ENCODE results near the gene ITPR1.

ITPR1 gene

DNA sequence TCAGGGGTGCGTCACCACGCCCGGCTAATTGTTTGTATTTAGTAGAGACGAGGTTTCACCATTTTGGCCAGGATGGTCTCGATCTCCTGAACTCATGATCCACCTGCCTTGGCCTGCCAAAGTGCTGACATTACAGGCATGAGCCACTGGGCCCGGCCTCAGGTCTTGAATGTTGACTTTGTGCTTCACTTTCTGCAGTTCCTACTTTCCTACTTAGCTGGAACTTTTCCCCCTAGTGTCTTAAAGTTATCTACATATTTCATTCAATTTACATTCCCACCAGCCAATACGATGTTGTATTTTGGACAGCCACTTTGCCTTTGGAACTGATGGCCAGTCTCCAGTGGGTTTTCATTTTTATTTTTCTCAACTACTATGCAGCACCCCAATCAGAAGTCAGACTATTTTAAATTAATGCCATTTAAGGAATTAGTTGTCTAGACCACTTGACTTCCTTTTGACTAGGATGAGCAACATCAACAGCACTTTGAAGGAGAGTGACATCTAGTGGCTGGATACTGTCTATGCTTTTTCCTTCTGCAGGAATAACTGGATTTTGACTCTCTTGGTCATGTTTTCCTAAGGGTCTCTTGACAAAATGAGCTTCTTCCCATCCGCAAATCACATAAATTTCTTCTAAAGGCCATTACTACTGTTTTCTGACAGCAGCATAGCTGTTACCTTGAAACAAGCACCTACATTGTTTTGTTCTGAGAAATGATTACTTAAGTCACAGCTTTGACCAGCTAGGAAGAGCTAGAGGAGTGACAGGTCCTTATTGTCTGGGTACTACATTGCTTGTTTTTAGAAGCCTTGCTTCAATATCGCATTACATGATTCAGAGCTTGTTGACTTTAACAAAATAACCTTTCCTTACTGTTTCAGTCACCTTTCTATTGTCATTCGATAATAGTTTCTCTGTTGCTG lies 140.2 kb downstream of the ITPR1 start:
- in situ Hi-C loops (cut with MboI; ENCODE audit: low sequenced_read_pairs) = no loop called here

DNA sequence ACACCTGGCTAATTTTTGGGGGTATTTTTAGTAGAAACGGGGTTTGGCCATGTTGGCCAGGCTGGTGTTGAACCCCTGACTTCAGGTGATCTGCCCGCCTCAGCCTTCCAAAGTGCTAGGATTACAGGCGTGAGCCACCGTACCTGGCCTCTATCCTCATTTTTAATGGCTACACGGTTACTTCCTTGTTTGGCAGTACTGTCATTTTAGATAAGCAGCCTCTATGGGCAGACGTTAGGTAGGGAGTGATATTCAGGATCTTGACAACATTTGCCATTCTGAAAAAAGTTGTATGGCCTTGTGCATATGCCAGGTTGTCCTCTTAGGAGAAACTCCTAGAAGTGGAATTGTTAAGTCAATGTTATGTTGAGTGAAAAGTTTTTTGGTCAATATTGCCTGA lies 141.7 kb downstream of the ITPR1 start:
- in situ Hi-C loops (cut with MboI; ENCODE audit: low sequenced_read_pairs) = no loop called here

DNA sequence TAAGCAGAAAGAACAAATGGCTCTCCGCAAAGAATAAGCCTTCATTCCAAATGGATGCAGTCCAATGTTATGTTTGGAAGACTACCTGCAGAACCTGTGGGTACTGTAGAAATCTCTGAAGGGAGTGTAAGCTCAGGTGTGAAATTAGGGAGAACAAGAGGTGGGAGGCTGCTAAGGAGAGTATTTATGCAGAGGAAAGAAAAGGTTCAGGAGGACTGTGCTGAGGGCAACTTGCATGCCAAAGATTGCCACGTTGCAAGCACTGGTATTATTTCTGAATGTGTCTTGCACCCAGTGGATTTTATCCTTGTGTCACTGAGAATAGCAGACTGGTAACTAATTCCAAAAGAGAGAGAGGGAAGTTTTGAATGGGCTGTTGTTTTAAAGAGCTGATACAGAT lies 144.1 kb downstream of the ITPR1 start:
- in situ Hi-C loops (cut with MboI; ENCODE audit: low sequenced_read_pairs) = no loop called here

DNA sequence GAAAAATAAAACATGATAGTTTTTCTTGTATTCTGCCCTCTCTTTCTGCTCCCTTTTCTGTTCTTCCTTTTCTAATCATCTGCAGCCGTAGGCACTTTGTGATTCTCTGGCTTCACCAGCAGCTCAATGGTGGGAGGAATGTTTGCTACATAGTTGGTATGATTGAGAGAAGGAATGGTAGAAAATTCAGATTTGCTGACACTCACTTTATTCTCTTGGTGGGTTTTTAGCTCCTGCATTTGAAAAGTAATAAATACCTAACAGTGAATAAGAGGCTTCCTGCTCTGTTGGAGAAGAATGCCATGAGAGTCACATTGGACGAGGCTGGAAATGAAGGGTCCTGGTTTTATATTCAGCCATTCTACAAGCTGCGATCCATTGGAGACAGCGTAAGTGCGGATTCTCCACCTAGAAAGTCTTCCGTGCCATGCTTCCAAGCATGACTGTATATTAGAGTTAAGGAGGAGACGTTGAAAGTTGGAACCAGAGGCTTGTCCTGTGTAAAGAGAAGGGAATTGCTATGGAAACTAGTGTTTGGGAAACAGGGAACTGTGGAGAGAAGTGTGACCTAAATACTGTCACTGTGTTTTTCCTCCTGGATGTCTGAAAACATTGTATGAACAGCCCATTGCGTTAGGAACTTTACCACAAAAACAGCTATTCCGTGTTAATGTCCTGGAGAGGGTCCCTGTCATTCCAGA lies 148.9 kb downstream of the ITPR1 start:
- in situ Hi-C loops (cut with MboI; ENCODE audit: low sequenced_read_pairs) = no loop called here

DNA sequence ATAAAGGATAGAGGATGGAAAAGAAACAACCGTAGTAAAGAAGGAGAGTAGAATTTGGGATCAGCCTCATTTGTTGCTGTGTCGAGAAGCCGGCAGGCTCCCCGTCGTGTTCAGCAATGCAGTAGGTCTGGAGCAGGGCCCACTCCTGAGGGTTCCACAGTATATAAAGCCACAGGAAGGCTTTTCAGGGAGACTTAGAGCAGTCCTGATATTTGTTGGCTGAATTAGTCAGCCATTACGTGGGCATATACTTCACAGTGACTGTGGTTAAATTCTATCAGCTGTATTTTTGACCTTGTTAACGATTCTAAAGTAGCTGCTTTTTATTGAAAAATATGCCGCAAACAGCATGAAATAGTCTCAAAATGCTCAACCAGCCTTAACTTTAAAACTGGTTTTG lies 149.5 kb downstream of the ITPR1 start:
- in situ Hi-C loops (cut with MboI; ENCODE audit: low sequenced_read_pairs) = no loop called here

DNA sequence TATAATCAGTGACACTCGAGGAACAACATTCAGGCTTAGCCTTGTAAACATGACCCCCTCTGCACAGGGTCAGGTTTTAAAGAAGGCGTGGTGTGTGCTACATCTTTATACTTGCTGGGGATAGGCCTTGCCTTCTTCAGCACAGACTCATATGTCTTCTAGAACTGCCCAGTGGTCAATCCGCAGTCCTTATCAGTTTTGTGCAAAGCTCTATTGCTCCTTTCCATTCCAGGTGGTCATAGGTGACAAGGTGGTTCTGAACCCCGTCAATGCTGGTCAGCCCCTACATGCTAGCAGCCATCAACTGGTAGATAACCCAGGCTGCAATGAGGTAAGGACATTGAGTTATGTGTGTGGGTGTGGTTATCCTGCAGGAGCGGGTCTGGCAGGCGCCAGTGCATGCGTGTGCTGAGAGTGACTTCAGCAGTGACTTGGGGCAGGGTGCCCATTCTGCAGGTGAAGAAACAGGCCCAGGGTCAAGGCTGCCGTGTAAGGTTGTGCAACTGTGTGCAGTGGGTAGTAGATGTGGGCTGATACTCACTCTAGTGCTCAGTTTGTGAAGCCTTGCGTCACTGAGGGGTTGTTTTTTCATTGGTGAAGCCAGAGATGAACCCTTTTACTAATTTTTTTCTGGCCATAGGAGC lies 150.9 kb downstream of the ITPR1 start:
- in situ Hi-C loops (cut with MboI; ENCODE audit: low sequenced_read_pairs) = no loop called here

DNA sequence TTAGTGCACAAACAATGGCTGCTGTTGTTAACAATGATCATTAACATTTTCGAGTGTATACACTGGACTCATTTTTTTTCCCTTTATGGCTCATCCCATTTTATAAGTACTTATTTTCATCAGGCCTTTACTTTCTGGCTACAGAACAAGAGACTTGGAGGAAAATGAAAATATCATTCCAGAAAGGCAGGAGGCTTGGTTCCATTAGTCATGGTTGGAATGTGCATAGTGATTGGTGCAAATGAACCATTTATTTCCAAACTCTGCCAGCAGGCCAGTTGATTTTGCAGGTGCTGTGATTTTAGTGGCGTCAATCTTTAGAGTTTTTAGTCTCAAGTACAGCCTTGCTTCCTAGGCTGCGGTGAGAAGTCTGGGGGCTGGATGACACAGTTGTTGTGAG lies 151.8 kb downstream of the ITPR1 start:
- in situ Hi-C loops (cut with MboI; ENCODE audit: low sequenced_read_pairs) = no loop called here

DNA sequence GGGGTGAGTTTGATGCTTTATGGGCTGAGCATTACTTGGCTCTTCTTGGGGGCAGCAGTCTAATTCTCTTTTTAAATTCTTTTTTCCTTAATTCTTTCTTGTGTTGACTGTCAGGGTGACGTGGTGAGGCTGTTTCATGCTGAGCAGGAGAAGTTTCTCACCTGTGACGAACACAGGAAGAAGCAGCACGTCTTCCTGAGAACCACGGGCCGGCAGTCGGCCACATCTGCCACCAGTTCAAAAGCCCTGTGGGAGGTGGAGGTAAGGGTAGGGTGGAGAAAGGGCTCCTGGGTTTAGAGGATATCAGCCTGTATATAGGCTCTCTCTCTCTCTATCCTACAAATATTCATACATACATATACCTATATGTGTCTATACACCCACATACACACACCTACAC lies 152.3 kb downstream of the ITPR1 start:
- in situ Hi-C loops (cut with MboI; ENCODE audit: low sequenced_read_pairs) = no loop called here

DNA sequence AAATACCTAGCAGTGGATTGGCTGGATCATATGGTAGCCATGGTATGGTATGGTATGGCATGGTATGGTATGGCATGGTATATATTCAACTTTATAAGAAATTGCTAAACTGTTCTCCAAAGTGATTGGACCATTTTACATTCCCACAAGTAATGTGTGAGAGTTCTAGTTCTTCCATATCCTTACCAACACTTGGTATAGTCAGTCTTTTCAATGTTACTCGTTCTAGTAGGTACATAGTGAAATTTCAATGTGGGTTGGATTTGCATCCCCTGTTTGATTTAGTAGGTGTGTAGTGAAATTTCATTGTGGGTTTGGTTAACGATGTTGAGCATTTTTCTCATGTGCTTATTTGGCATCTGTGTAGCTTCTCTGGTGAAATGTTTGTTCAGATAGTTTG lies 154.3 kb downstream of the ITPR1 start:
- in situ Hi-C loops (cut with MboI; ENCODE audit: low sequenced_read_pairs) = no loop called here

DNA sequence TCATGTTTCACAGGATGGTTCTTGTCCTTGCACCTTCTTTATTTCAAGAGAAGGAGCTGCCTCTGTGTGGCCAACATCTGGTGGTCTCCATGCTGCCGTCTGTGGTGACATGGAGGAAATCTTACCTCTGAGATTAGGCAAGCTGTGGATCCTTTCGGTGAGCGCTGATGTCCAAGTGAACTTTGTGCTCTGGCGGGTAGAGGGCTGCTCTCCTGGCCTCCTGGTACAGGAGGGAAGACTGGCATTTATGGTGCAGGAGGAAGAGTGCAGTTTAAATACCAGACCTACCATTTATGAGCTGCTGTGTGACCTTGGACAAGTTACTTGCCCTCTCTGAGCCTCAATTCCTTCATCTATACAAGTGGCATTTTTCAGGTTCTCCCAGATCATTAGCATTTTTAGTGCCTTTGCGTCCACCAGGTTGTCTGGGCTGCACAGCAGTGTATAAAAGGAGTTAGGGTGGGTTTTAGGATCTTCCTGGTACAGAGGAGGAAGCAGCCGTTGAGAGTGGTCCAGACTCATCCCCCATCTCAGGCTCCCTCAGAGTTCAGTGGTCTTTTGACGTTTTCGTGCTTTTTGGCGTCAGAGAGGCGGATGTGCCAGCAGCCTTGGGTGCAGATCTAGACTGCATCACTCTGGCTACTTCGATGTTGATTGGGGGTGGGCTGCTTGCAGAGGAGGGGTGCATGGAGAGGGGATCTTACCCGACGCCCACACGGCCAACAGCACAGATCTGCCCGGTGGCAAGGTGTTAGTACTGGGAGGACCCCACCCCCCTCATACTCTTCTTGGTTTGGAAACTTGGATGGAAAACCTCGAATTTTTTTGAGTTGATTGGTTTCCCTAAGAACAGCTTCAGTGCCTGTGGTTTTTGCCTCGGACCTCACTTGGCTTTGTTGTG lies 162.2 kb downstream of the ITPR1 start:
- in situ Hi-C loops (cut with MboI; ENCODE audit: low sequenced_read_pairs) = no loop called here

DNA sequence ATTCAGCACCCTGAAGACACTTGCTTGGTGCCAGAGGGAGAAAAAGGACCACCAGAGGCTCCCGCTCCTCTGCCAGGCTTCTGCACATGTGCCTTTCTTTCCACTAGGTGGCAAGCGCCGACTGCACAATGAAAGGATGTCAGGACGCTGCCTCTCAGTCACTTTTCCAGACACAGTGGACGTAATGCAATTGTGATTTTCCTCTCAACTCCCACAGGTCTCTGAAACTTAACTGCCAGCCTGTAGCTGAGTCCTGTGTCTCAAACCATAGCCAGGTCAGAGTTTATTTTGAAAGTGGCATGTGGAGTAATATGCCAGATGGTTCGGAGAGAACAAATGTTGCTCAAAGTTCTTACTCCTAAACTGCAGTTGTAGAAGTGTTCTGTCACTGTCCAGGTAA lies 162.9 kb downstream of the ITPR1 start:
- in situ Hi-C loops (cut with MboI; ENCODE audit: low sequenced_read_pairs) = no loop called here

DNA sequence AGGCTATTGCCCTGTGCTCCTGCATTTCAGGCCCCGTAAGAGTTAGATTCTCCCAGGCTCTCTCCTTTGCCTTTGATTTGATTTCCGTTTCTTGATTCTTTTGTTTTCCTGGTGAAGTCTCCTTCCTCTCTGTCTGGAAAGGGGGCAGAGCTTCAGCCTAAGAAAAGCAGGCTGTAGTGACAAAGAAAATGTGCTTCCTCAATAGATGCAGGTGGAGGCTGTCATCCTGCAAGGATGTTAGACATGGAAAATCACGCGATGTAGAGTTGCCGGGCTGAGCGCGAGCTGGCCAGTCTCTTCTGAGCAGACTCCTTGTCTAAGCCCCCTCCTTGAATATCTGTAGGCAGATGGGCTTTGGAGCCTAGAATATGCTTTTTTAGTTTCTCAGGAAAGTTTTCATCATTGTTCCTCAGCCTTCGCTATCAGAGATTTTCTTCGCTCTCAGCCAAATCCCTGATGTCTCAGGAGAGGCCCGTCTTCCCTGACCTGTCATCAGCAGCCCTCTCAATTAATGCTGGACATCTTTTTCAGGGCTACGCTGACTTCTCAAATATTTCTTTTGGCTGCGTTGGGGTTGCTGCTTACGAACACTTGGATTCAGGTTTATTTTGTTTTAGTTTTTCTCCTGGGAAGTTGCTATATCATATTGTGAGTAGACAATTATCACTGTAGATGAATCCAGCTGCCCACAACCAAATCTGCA lies 163.6 kb downstream of the ITPR1 start:
- in situ Hi-C loops (cut with MboI; ENCODE audit: low sequenced_read_pairs) = no loop called here

DNA sequence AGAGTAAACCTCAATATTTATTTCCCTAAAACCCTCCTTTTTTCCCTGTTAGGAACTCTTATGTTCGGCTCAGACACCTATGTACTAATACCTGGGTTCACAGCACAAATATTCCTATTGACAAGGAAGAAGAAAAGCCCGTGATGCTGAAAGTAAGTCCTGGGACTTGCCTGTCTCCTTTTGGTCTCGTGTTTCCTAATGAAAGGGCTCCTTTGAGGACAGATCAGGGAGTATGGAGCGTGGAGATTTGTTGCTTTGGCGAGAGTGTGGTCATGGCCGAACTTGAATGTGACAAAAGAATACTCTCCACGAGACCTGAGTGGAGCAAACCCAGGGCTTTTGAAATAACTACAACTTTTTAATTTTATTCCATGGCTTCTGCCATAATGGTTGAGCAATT lies 167.8 kb downstream of the ITPR1 start:
- in situ Hi-C loops (cut with MboI; ENCODE audit: low sequenced_read_pairs) = no loop called here

DNA sequence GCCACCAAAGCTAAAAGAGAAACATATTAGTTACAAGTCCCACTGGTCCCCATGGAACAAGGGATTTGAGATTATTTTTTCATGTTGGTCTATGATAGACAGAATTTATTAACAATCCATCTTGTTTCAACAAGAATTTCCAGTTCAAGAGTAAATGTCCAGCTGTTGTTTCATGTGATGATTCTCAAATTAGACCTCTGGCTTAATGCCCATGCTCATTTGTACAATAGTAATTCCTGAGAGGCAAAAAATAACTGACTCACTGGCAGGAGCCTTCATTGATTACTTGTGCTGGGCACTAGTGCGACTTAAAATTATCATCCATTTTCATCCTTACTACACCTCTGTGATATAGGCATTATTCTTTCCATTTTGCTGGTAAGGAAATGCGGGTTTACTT lies 171.3 kb downstream of the ITPR1 start:
- in situ Hi-C loops (cut with MboI; ENCODE audit: low sequenced_read_pairs) = no loop called here

DNA sequence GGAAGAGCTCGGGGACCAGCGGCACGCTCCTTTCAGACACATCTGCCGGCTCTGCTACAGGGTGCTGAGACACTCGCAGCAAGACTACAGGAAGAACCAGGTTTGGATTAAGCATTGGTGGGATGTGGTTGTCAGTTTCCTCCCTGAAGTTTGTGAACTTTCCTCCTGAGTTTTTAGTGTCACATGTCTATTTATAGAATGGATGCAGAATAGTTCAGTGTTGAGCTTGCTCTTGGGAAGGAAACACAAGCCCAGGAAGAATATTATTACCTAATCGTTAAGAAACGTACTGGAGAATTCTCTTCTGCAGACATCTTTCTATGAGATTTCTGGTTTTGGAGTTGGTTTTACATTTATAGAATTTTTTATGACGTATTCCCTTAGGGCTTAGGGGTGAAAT lies 172.0 kb downstream of the ITPR1 start:
- in situ Hi-C loops (cut with MboI; ENCODE audit: low sequenced_read_pairs) = no loop called here

DNA sequence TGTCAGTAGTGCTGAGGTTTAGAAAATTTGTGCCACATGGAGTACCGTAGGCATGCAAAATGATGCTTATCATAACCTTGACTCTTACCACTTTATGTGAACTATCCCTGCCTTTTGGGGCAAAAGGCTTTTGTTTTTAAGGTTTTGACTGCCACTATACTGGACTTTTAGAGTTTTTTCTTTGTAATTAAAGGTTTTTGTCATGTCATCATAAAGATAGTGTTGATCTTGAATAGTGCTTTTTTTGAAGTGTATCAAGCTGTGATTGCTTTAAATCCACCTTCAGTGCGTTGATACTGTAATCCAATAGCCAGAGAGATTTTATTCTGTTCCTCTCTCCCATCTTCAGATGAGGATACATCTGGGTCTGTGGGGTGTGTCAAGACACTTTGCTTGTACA lies 172.9 kb downstream of the ITPR1 start:
- in situ Hi-C loops (cut with MboI; ENCODE audit: low sequenced_read_pairs) = no loop called here

DNA sequence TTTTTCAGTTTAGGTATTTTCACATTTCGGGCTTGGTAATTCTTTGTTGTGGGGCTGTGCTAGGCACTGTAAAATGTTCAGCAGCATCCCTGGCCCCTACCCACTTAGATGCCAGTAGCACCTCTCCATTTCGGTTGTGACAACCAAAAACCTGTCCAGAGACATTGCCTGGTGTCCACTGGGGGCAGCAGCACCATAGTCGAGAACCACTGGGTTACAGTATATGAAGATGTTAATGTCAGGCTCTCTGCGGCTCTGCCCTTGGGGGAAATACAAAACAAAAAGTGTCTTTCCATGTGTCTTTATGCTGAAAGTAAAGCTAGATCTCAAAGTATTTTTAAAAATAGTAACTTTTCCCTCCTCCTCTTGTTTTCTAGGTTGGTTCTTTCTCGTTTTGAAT lies 177.2 kb downstream of the ITPR1 start:
- in situ Hi-C loops (cut with MboI; ENCODE audit: low sequenced_read_pairs) = no loop called here

DNA sequence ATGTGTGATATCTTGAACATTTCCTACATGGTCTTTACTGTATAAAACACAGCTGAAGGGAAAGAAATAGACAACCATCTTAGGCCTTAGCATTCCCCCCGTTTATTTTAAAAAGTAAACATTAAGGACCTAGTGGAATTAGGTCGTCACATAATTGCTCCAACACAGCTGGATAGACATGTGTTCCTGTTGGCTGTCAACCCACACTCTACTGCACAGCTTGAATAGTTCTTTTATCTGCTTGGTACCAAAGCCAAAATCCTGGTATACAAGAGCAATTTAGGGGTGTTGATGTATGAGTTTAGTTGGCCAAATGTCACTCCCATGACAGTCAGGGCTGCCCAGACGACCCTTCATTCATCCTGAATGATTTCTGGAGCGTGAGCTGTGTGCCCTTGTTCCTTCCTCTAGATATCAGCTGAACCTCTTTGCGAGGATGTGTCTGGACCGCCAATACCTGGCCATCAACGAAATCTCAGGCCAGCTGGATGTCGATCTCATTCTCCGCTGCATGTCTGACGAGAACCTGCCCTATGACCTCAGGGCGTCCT lies 179.7 kb downstream of the ITPR1 start:
- in situ Hi-C loops (cut with MboI; ENCODE audit: low sequenced_read_pairs) = no loop called here

DNA sequence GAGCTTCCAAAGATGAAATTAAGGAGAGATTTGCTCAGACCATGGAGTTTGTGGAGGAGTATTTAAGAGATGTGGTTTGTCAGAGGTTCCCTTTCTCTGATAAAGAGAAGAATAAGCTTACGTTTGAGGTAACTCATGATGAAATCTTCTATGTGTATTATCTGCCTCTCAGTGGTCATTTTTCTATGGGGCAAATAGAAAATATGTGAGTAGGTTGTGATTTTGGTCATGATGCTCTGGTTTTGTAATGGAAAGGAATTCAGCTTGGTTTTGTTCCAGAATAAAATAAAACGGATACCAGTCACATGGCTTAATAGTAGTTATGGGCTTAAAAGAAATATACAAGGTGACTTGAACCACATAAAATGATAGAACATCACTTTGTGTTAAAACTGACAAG lies 181.1 kb downstream of the ITPR1 start:
- in situ Hi-C loops (cut with MboI; ENCODE audit: low sequenced_read_pairs) = no loop called here

DNA sequence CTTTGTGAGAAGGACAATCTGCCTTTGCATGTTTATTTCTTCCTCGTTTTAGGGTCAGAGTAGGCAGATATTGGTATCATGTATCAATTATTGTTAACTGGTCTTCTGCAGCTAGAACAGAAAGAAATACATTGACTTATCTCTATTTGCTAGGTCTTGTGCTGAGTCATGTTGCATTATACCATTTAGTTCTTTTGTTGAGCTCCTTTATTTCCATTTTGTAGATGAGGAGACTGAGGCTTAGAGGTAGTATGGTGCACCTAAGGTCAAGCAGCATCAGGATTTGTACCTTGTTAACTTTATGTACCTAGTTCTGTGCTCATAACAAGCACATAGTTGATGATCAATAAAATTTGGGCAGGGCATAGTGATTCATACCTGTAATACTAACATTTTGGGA lies 182.6 kb downstream of the ITPR1 start:
- in situ Hi-C loops (cut with MboI; ENCODE audit: low sequenced_read_pairs) = no loop called here

Data from HL-60/S4 treated with retinoic acid at 250 ng/mL for 4 days and 3 days (cell line).